Endothelial cell of umbilical vein (primary cell): ENCODE measurements around the gene CHAF1A. TPM values are rescaled to one million over a fixed set of nuclear protein-coding genes. Genes with fewer than 3 reads are reported as not detected.
A peak's percentile ranks its signal among the peaks of the same experiment; 100 is the strongest.

Experiments
- BruUV-seq: library from RNA; stranded (reverse); fragments of 400-500 nt; replicated peaks from 2 replicates; lab custom pipeline; 2021; lab: Mats Ljungman, UMichigan
- CTCF ChIA-PET: fragments of 300-600, 350-600 bp; sonication (Branson Sonifier 250); formaldehyde crosslinking; loops from one replicate; lab custom pipeline; 2021; ENCODE audit warnings: antibody characterized with exemption, inconsistent platforms; lab: Charles Lee
- POLR2A ChIA-PET: fragments of 300-600, 350-600 bp; sonication (Branson Sonifier 250); formaldehyde crosslinking; loops from one replicate; lab custom pipeline; 2021; ENCODE audit warnings: antibody characterized with exemption, inconsistent platforms; lab: Charles Lee
- DNase-seq: peaks from one replicate; pipeline ENCODE4 v3.0.0-alpha.2; 2011; ENCODE audit warnings: low read depth, low spot score
- FAIRE-seq: peaks from 2 replicates; lab custom pipeline; 2011; peaks lifted over from hg19 to GRCh38; lab: Jason Lieb, UNC
- H2AFZ ChIP-seq: 2 replicates; pipeline ENCODE4 v1.6.0; 2012; ENCODE audit warnings: low read depth, low read length, control low read depth, inconsistent platforms
- H3K27ac ChIP-seq: 2 replicates; pipeline ENCODE4 v1.5.1; 2011; ENCODE audit warnings: low read depth, mild to moderate bottlenecking, control low read depth, low read length, moderate library complexity; ENCODE audit not compliant: insufficient read depth
- H3K27me3 ChIP-seq, 2 experiments: 2 replicates each; pipeline versions ENCODE4 v1.6.0 to v1.6.1; 2011; ENCODE audit warnings: low read length in 2 of 2, mixed read lengths in 1 of 2; ENCODE audit not compliant: control insufficient read depth in 2 of 2, insufficient read depth in 2 of 2
- H3K36me3 ChIP-seq, 2 experiments: 2 replicates in 1 of 2; 3 replicates in 1 of 2; pipeline ENCODE4 v1.5.1; 2011; ENCODE audit warnings: low read length in 2 of 2, mild to moderate bottlenecking in 1 of 2, moderate library complexity in 1 of 2; ENCODE audit not compliant: control insufficient read depth in 2 of 2, insufficient read depth in 2 of 2; ENCODE audit errors: extremely low read depth in 1 of 2
- H3K4me1 ChIP-seq: 3 replicates; pipeline ENCODE4 v1.5.1; 2011; ENCODE audit warnings: mild to moderate bottlenecking, low read length; ENCODE audit not compliant: control insufficient read depth, insufficient read depth; ENCODE audit errors: extremely low read depth
- H3K4me2 ChIP-seq: 2 replicates; pipeline ENCODE4 v1.6.1; 2011; ENCODE audit warnings: low read length, control low read depth, mixed read lengths; ENCODE audit not compliant: insufficient read depth
- H3K4me3 ChIP-seq, 3 experiments: fragments of 200-600 bp in 1 of 3; sonication (generic), shearing (Covaris generic) in 1 of 3; replicated peaks in 1 of 3; 2 replicates each; pipeline ENCODE4 v1.5.1; 2011 to 2016; ENCODE audit warnings: control low read depth in 3 of 3, low read length in 3 of 3, mild to moderate bottlenecking in 2 of 3, inconsistent platforms in 1 of 3, low read depth in 1 of 3, moderate library complexity in 1 of 3; ENCODE audit not compliant: insufficient read depth in 1 of 3
- H3K79me2 ChIP-seq: 2 replicates; pipeline ENCODE4 v1.6.0; 2012; ENCODE audit warnings: low read length, inconsistent platforms; ENCODE audit not compliant: control insufficient read depth, insufficient read depth
- H3K9ac ChIP-seq: replicated peaks from 2 replicates; pipeline ENCODE3; 2011; ENCODE audit warnings: low read length, control low read depth; ENCODE audit not compliant: insufficient read depth; ENCODE audit errors: extremely low read depth
- H3K9me1 ChIP-seq: replicated peaks from 3 replicates; pipeline ENCODE4 v1.6.0; 2011; ENCODE audit warnings: mild to moderate bottlenecking, low read length; ENCODE audit not compliant: control insufficient read depth, insufficient read depth; ENCODE audit errors: extremely low read depth
- H3K9me3 ChIP-seq: replicated peaks from 2 replicates; pipeline ENCODE4 v1.5.1; 2012; ENCODE audit warnings: low read length, inconsistent platforms; ENCODE audit not compliant: control insufficient read depth, insufficient read depth
- H4K20me1 ChIP-seq: replicated peaks from 2 replicates; pipeline ENCODE3; 2011; ENCODE audit warnings: mild to moderate bottlenecking, low read length; ENCODE audit not compliant: control insufficient read depth, insufficient read depth; ENCODE audit errors: extremely low read depth
- EZH2 ChIP-seq: IDR thresholded peaks from 2 replicates; pipeline ENCODE4 v1.6.1; 2012; ENCODE audit warnings: borderline replicate concordance, low read depth, mild to moderate bottlenecking, moderate library complexity, low read length, inconsistent platforms; ENCODE audit not compliant: severe bottlenecking
- FOS ChIP-seq: IDR thresholded peaks from 2 replicates; pipeline ENCODE4 v1.6.1; 2011; ENCODE audit warnings: mild to moderate bottlenecking, low read length, moderate library complexity, borderline replicate concordance; ENCODE audit not compliant: insufficient read depth
- GATA2 ChIP-seq: IDR thresholded peaks from 2 replicates; pipeline ENCODE4 v1.7.0; 2011; ENCODE audit warnings: low read depth, mild to moderate bottlenecking, moderate library complexity, mixed read lengths, low read length; ENCODE audit not compliant: insufficient read length, insufficient read depth
- JUN ChIP-seq: IDR thresholded peaks from 2 replicates; pipeline ENCODE4 v1.6.1; 2011; ENCODE audit warnings: borderline replicate concordance, low read depth; ENCODE audit not compliant: insufficient read length, insufficient read depth
- MAX ChIP-seq: IDR thresholded peaks from 2 replicates; pipeline ENCODE4 v1.6.1; 2011; ENCODE audit not compliant: insufficient read depth, insufficient read length
- MYC ChIP-seq: IDR thresholded peaks from one replicate; pipeline ENCODE4 v1.6.1; 2011; ENCODE audit warnings: mild to moderate bottlenecking, low read depth, low read length
- POLR2A ChIP-seq: IDR thresholded peaks from 2 replicates; pipeline ENCODE4 v1.6.1; 2012; ENCODE audit warnings: low read depth, mild to moderate bottlenecking, control low read depth, low read length
- POLR2AphosphoS5 ChIP-seq: IDR thresholded peaks from 2 replicates; pipeline ENCODE4 v1.6.1; 2012; ENCODE audit warnings: low read depth, mild to moderate bottlenecking, control low read depth, low read length, moderate library complexity; ENCODE audit not compliant: insufficient read depth
- dilution Hi-C: fragments of 300-500 bp; cut with MboI; formaldehyde crosslinking; loops from one replicate; pipeline ENCODE4 v1.15.0; 2019; ENCODE audit warnings: low sequenced_read_pairs; ENCODE audit not compliant: extremely low pct_ligation_motif_present
- intact Hi-C: fragments of 100-400 bp; cut with micrococcal nuclease; formaldehyde crosslinking; loops from one replicate; pipeline ENCODE4 v1.10.0; 2022
- polyA plus RNA-seq, 4 experiments: library from polyadenylated mRNA; depleted of rRNA in 3 of 4; stranded (reverse) in 3 of 4; unstranded in 1 of 4; fragments of >200 nt; gene quantifications; 2 replicates each; pipeline versions ENCODE4 v1.2.1 to v1.2.3, GENCODE V29; 2011 to 2012; ENCODE audit warnings: missing spikeins in 1 of 4
- total RNA-seq: library from RNA; stranded (reverse); gene quantifications from 2 replicates; pipeline ENCODE4 v1.2.3, GENCODE V29; 2021
- TF ChIP-seq, protein P1 (sequence below), 2 donors: IDR thresholded peaks; 1 replicate in 1 of 2; 2 replicates in 1 of 2; pipeline ENCODE4 v1.5.1; 2011; ENCODE audit warnings: low read length in 2 of 2, mild to moderate bottlenecking in 2 of 2, moderate library complexity in 2 of 2, control low read depth in 1 of 2, inconsistent platforms in 1 of 2, low read depth in 1 of 2; ENCODE audit not compliant: insufficient read depth in 1 of 2; ENCODE audit errors: extremely low read depth in 1 of 2

CHAF1A gene
- total and polyA plus RNA-seq, 2 donors (not counting 3 experiments of a cell fraction or from before 2014, with no cell fraction given): 19.5 to 44.5 TPM

- ChIA-PET POLR2A (interaction anchor here (0.5 to 1.6 kb wide), 4 partner anchors 15 to 213 kb away, joined by 4 to 11 read pairs (median 5); partner anchors contain the start of gene HDGFL2), CTCF (interaction anchor here (0.9 to 2.9 kb wide), 13 partner anchors 10 to 189 kb away, joined by 3 to 15 read pairs (median 5); partner anchors contain the start of genes CHAF1A and SH3GL1)
- Histone ChIP-seq H3K9me3 (no peaks in the 10 kb centered on the region), H3K4me2 (peak overlapping the region; percentile 95), H3K27me3 (no peaks in the 10 kb centered on the region), H3K36me3 (peaks cover 5 to 16% of the 10 kb centered on the region in 2 experiments), H3K9me1 (no peaks in the 10 kb centered on the region), H3K4me3 (peak overlapping the region; percentile 62 to 72 (median 69)), H2AFZ (peak overlapping the region; percentile 3), H3K4me1 (peaks cover 14% of the 10 kb centered on the region), H3K27ac (peak overlapping the region; percentile 43), H3K9ac (peak overlapping the region; percentile 64), H3K79me2 (peaks cover 22% of the 10 kb centered on the region), H4K20me1 (no peaks in the 10 kb centered on the region)
- DNase-seq: peak; percentile 63
- no TSS peak for BruUV-seq
- TF ChIP-seq GATA2 (no peak), POLR2AphosphoS5 (peak; percentile 29)
- intact Hi-C loops: no loop called here
- FAIRE-seq: peak; percentile 73
- dilution Hi-C loops: no loop called here
These were observed 54.0 kb downstream of the CHAF1A start for GRCh38 chr19:4456476-4456842.

DNA sequence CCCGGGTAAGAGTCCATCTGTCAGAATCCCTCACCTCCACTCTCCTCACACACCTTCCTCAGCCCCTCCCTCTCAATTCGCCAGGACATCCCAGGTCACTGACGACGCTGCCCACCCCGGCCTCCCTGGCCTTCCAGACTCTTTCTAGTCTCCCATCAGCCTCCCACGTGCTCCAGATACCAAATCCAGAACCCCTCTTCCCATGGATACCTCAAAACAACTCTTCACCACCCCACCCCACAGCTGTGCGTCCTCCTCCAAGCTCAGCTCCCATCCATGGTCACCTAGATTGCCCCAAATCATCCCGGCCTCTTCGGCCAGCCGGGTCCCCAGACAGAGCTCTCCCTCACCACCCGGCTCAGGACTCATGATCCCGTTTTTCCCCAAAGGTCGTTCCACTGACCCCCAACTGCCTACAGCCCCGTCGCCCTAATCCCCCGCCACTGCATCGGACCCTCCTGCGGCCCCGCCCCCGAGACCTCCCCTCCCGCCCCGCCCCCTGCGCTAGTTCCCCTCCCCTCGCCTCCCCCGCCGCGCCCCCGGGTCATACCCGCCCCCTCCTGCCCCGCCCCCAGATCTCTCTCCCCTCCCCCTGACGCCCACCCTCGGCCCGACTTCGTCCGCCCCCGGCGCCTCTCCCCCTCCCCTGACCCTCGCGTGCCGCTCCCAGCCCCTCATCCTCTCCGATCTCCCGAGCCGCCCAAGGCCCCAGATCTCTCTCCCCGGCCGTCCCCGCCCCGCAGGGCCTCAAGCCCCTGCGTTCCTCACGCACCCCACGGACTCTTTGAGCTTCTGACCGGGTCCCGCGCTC, 54.6 kb downstream of the CHAF1A start:
- BruUV-seq: TSS peak; percentile 54
- no peaks in the 10 kb centered on the region for H3K9me3 ChIP-seq
- POLR2A ChIA-PET: interaction anchor here (0.6 to 1.6 kb wide), 3 partner anchors 14 to 214 kb away, joined by 5 to 11 read pairs (median 5); partner anchors contain the start of gene HDGFL2
- H3K4me1 ChIP-seq: peaks cover 14% of the 10 kb centered on the region
- peak overlapping the region; percentile 62 to 72 (median 69) for H3K4me3 ChIP-seq
- TF ChIP-seq POLR2AphosphoS5: no peak
- TF ChIP-seq GATA2: no peak
- TF ChIP-seq MAX: no peak
- no peak for TF ChIP-seq JUN
- no peak for TF ChIP-seq EZH2
- TF ChIP-seq POLR2A: no peak
- no peak for TF ChIP-seq FOS
- TF ChIP-seq, protein P1, sequence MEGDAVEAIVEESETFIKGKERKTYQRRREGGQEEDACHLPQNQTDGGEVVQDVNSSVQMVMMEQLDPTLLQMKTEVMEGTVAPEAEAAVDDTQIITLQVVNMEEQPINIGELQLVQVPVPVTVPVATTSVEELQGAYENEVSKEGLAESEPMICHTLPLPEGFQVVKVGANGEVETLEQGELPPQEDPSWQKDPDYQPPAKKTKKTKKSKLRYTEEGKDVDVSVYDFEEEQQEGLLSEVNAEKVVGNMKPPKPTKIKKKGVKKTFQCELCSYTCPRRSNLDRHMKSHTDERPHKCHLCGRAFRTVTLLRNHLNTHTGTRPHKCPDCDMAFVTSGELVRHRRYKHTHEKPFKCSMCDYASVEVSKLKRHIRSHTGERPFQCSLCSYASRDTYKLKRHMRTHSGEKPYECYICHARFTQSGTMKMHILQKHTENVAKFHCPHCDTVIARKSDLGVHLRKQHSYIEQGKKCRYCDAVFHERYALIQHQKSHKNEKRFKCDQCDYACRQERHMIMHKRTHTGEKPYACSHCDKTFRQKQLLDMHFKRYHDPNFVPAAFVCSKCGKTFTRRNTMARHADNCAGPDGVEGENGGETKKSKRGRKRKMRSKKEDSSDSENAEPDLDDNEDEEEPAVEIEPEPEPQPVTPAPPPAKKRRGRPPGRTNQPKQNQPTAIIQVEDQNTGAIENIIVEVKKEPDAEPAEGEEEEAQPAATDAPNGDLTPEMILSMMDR (IDR thresholded peaks at IDR 0.05; ENCODE audit: extremely low read depth in 1 of 2, insufficient read depth in 1 of 2, low read depth in 1 of 2, low read length in 2 of 2): no peak
- TF ChIP-seq MYC: no peak
- dilution Hi-C loops: no loop called here
- H3K9me1 ChIP-seq: no peaks in the 10 kb centered on the region
- peak overlapping the region; percentile 3 for H2AFZ ChIP-seq
- peak overlapping the region; percentile 64 for H3K9ac ChIP-seq
- H3K79me2 ChIP-seq: peaks cover 22% of the 10 kb centered on the region
- no peaks in the 10 kb centered on the region for H3K27me3 ChIP-seq
- H3K36me3 ChIP-seq: peaks cover 4 to 16% of the 10 kb centered on the region in 2 experiments
- H4K20me1 ChIP-seq: no peaks in the 10 kb centered on the region
- peak overlapping the region; percentile 95 for H3K4me2 ChIP-seq
- DNase-seq: peak; percentile 55
- intact Hi-C loops: loop anchor here (1.0 kb wide), 2 partner anchors 14 to 55 kb away; partner anchors contain the start of gene CHAF1A
- H3K27ac ChIP-seq: peak overlapping the region; percentile 43
- CTCF ChIA-PET: interaction anchor here (0.9 to 2.9 kb wide), 13 partner anchors 11 to 189 kb away, joined by 3 to 15 read pairs (median 5); partner anchors contain the start of genes CHAF1A and SH3GL1
- no peak for FAIRE-seq
